Embryonic facial prominence (tissue), 1 donor: Measurements from ENCODE around the gene HEPACAM.

ENCODE experiments used
- DNase-seq: peaks from one replicate; pipeline ENCODE4 v3.0.0-alpha.2; 2016; ENCODE audit errors: extremely low spot score

Gene HEPACAM

GRCh38 chr11:124899383-124900145 is 36.3 kb downstream of the HEPACAM start:
- no peak for DNase-seq

- DNase-seq = no peak
Observed at GRCh38 chr11:124898711-124899110, 37.1 kb downstream of the HEPACAM start.

- no peak for DNase-seq
Observed at GRCh38 chr11:124898263-124898680, 37.6 kb downstream of the HEPACAM start.

GRCh38 chr11:124897674-124898262 is 38.1 kb downstream of the HEPACAM start, which contains the start of gene ROBO4:
Gene ROBO4, minus strand, starts transcription at chr11:124897865. Its CDS starts 70 bp downstream, at chr11:124897795.
- no peak for DNase-seq

GRCh38 chr11:124896821-124897391 is 38.9 kb downstream of the HEPACAM start:
- no peak for DNase-seq

GRCh38 chr11:124896071-124896750 is 39.6 kb downstream of the HEPACAM start:
- no peak for DNase-seq

GRCh38 chr11:124895471-124895971 is 40.3 kb downstream of the HEPACAM start:
- DNase-seq = no peak

- no peak for DNase-seq
Observed at GRCh38 chr11:124894606-124895430, 41.0 kb downstream of the HEPACAM start.

- no peak for DNase-seq
Observed at GRCh38 chr11:124893781-124894401, 42.0 kb downstream of the HEPACAM start.

- no peak for DNase-seq
Observed at GRCh38 chr11:124892750-124893454, 42.9 kb downstream of the HEPACAM start.

GRCh38 chr11:124892146-124892545 is 43.7 kb downstream of the HEPACAM start:
- DNase-seq = no peak

- no peak for DNase-seq
Observed at GRCh38 chr11:124891373-124891861, 44.4 kb downstream of the HEPACAM start.

GRCh38 chr11:124890683-124891372 is 45.0 kb downstream of the HEPACAM start:
- DNase-seq = no peak

- no peak for DNase-seq
Observed at GRCh38 chr11:124890151-124890550, 45.7 kb downstream of the HEPACAM start.

- DNase-seq = no peak
Observed at GRCh38 chr11:124889191-124890091, 46.4 kb downstream of the HEPACAM start.

- DNase-seq = no peak
Observed at GRCh38 chr11:124887667-124888013, 48.2 kb downstream of the HEPACAM start.

- no peak for DNase-seq
Observed at GRCh38 chr11:124886978-124887666, 48.7 kb downstream of the HEPACAM start.

- no peak for DNase-seq
Observed at GRCh38 chr11:124886476-124886875, 49.4 kb downstream of the HEPACAM start.
